ENCODE results near the gene PCYOX1L. TPM values are rescaled to one million over a fixed set of nuclear protein-coding genes. Genes with fewer than 3 reads are reported as not detected.

PCYOX1L gene
- total RNA-seq, 1 experiment from 2014 or later = 15.3 TPM

DNA sequence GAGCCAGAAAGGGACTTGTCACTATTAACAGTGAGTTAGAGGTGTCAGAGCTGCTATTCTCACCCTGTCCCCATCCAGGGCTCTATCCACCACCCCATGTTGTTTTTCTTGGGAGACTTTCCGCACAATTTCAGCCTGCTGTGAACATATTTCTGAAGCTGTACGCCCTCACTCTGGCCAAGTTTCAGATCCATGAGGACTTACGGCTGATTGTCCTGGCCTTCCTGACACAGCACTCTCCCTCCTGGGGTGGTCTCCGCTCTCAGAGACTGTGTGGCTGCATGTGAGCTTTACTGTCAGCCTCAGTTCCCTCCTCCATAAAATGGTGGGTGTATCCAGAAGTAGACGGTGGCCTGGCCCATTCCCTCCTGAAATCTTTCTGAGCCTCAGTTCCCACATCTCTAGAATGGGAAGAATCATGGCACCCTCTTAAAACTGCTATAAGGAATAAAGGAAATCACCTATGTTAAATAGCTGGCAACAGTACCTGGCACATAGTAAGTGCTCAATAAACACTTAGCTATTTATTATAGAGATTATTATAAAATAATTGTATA lies 22.1 kb downstream of the PCYOX1L start:
- H3K4me3 Mint-ChIP-seq = no peak overlapping the region
- no peaks in the 10 kb centered on the region; a peak in 1 of 5 replicates for H3K9me3 Mint-ChIP-seq
- H2AFZ ChIP-seq (ENCODE audit: low read length) = no peak overlapping the region
- H3K27me3 ChIP-seq (ENCODE audit: insufficient read depth, low read length) = no peaks in the 10 kb centered on the region; the same call in 1 of the 2 replicates
- no peak overlapping the region for H2BK120ac ChIP-seq (ENCODE audit: low read depth, low read length, poor library complexity, severe bottlenecking)
- H3K79me1 ChIP-seq (ENCODE audit: insufficient read depth, low read depth, low read length, poor library complexity, severe bottlenecking) = no peaks in the 10 kb centered on the region
- no peaks in the 10 kb centered on the region for H3K79me2 ChIP-seq (ENCODE audit: insufficient read depth, low read length)
- H3K36me3 Mint-ChIP-seq (ENCODE audit: insufficient read depth in 1 of 3, low read depth in 3 of 3) = no peaks in the 10 kb centered on the region
- no peak for DNase-seq
- no peak overlapping the region for H3K27ac ChIP-seq (ENCODE audit: insufficient read length, low read depth, low read length)
- no peak overlapping the region for H2BK15ac ChIP-seq (ENCODE audit: low read depth, low read length)
- no peak overlapping the region for H3K9ac ChIP-seq (ENCODE audit: extremely low read depth, insufficient read length, low read length)
- H3K4ac ChIP-seq (ENCODE audit: low read depth, low read length) = no peak overlapping the region
- H3K23me2 ChIP-seq (ENCODE audit: insufficient read length, low read depth, low read length, poor library complexity, severe bottlenecking) = no peaks in the 10 kb centered on the region
- no peak overlapping the region for H4K5ac ChIP-seq (ENCODE audit: insufficient read length, low read depth, low read length)
- TF ChIP-seq, protein P1, sequence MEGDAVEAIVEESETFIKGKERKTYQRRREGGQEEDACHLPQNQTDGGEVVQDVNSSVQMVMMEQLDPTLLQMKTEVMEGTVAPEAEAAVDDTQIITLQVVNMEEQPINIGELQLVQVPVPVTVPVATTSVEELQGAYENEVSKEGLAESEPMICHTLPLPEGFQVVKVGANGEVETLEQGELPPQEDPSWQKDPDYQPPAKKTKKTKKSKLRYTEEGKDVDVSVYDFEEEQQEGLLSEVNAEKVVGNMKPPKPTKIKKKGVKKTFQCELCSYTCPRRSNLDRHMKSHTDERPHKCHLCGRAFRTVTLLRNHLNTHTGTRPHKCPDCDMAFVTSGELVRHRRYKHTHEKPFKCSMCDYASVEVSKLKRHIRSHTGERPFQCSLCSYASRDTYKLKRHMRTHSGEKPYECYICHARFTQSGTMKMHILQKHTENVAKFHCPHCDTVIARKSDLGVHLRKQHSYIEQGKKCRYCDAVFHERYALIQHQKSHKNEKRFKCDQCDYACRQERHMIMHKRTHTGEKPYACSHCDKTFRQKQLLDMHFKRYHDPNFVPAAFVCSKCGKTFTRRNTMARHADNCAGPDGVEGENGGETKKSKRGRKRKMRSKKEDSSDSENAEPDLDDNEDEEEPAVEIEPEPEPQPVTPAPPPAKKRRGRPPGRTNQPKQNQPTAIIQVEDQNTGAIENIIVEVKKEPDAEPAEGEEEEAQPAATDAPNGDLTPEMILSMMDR (conservative IDR thresholded peaks at IDR 0.05) = no peak
- peaks cover 17 to 21% of the 10 kb centered on the region in 2 experiments for H3K4me1 Mint-ChIP-seq
- no peak overlapping the region for H3K56ac ChIP-seq (ENCODE audit: insufficient read length, low read depth, low read length)
- no peak overlapping the region for H4K91ac ChIP-seq (ENCODE audit: insufficient read length, low read depth, low read length)
- no peaks in the 10 kb centered on the region for H3K4me1 ChIP-seq (ENCODE audit: insufficient read depth, low read length)
- WGBS (ENCODE audit: extremely low coverage, insufficient read length, low lambda C conversion rate) = no CpG with 5 or more reads among the region's 5 CpGs
- H4K20me1 ChIP-seq (ENCODE audit: control insufficient read depth, insufficient read depth, insufficient read length) = no peaks in the 10 kb centered on the region
- no peak overlapping the region for H3K4me2 ChIP-seq (ENCODE audit: insufficient read depth, insufficient read length, low read length)
- no peak overlapping the region for H3K23ac ChIP-seq (ENCODE audit: insufficient read length, low read depth, low read length)
- no peaks in the 10 kb centered on the region for H3K9me3 ChIP-seq (ENCODE audit: control insufficient read depth, low read depth, low read length)
- no peak overlapping the region for H4K8ac ChIP-seq (replicated peaks; ENCODE audit: insufficient read length, low read depth, low read length)
- H2AK5ac ChIP-seq (ENCODE audit: insufficient read length, low read length) = no peak overlapping the region
- H3T11ph ChIP-seq (ENCODE audit: low read length) = no peak overlapping the region
- H3K27ac Mint-ChIP-seq = no peak overlapping the region
- H3K14ac ChIP-seq (ENCODE audit: insufficient read depth, low read length) = no peak overlapping the region
- H2BK20ac ChIP-seq (ENCODE audit: low read depth, low read length, poor library complexity, severe bottlenecking) = no peak overlapping the region
- H2BK5ac ChIP-seq (ENCODE audit: insufficient read length, low read length) = no peak overlapping the region
- no peak overlapping the region for H2BK12ac ChIP-seq (ENCODE audit: insufficient read length, low read depth, low read length)
- H3K27me3 Mint-ChIP-seq (ENCODE audit: low read depth) = no peaks in the 10 kb centered on the region
- no peak overlapping the region for H3K18ac ChIP-seq (ENCODE audit: insufficient read length, low read depth, low read length)

Measured in H9 (cell line).